ENCODE data around the gene NOTCH3.

The NOTCH3 gene

DNA sequence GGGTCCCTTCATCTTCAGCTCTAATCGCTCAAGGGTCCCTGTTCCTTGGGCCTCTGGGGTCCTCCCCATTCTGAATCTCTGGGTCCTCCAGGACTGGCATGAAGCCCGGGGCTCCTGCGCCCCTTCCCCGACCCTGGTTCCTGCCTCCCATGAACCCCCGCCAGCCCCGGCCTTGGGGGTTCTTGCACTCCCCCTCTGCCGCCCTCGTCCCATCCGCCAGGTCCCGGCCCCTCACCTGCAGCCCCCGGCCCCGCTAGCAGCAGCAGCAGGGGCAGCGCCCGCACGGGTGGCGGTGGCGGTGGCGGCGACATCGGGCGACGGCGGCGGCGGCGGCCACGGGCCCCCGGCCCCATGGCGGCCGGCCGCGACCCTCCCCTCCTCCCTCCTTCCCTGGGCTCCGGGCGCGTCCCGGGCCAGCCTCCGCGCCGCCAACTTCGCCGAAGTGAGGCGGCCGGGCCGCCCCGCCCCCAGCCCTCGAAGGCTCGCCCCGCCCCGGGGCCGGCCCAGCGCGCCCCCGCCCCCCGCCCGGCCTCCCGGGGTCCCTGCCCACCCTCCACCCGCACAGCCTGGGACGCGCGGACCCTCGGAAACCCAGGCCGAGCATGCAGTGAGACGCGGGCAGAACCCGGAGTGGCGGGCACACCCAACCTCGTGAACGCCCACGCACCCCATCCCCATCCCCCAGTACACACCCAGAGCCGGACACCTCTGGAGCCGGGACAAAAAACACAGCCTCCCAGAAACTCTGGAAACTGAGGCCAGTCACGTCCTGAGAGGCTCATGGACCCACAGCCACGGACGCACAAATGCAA lies at the start of gene NOTCH3:
Gene NOTCH3 (minus strand): TSS at position 443 of the 812 bp plus-strand sequence. CDS start 90 bp downstream, at position 353.
- DNase-seq, result no peak

DNA sequence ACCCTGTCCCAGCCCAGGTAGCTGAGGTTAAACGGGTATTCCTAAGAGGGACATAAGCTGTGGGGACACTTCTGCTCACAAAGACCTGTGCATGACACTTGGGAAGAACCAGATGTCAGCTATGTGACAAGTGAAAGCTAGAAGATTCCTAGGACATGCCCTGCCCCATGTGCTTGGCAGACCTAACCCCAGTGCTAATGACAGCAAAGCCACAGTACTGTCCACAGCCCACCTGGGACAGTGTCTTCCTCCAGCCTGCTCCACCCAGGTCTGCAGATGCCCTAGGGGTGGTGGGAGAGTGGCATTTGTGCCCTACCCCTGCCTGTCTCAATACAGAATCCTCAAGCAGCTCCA lies 49.8 kb upstream of the NOTCH3 start:
- no peak for DNase-seq

DNA sequence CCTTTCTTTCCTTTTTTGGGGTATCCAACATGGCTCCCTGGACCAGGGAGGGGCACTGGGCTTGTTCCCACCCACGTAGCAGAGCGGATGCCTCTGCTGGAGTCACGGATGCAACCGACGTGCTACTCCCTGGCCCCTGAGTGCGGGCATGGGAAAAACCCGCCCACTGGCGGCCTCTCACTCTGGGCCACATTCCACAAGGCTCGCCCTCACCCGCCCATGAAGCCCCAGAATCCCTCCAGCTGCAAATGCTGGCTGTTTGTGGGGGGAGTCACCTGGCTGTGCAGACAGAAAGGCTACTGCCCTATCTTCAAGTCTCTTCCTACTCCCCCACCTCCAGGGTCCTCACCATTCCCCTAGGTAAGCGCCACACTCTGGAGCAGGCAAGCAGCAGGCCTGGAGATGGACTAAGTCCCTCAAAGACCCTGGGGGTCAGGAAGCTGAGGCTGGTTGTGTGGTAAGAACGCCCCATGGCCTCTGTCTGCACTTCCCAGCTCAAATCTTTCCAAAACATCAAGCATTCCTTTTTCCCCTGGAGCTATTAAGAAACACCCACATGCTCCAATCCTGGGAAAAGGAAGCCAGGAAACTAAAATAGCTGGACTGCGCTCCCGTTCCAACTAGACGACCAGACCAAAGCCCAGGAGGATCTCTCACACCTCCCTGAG lies 49.3 kb upstream of the NOTCH3 start:
- DNase-seq, result no peak

DNA sequence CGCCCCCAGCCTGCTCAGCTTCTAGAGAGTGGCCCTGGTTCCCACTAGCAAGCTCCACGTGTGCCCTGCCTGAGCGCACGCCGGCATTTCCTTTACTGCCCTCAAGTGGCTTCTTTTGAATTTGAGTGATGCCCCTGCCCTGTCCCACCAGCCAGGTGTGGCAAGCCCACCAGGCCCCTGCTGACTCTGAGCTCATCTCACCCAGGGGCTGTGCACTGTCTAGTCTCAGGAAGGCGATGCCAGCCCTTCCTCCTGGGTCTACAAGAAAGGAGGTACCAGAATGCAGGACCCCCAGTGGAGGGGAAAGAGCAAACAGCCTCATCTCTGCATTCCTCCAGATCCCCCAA lies 48.7 kb upstream of the NOTCH3 start:
- DNase-seq, result no peak

DNA sequence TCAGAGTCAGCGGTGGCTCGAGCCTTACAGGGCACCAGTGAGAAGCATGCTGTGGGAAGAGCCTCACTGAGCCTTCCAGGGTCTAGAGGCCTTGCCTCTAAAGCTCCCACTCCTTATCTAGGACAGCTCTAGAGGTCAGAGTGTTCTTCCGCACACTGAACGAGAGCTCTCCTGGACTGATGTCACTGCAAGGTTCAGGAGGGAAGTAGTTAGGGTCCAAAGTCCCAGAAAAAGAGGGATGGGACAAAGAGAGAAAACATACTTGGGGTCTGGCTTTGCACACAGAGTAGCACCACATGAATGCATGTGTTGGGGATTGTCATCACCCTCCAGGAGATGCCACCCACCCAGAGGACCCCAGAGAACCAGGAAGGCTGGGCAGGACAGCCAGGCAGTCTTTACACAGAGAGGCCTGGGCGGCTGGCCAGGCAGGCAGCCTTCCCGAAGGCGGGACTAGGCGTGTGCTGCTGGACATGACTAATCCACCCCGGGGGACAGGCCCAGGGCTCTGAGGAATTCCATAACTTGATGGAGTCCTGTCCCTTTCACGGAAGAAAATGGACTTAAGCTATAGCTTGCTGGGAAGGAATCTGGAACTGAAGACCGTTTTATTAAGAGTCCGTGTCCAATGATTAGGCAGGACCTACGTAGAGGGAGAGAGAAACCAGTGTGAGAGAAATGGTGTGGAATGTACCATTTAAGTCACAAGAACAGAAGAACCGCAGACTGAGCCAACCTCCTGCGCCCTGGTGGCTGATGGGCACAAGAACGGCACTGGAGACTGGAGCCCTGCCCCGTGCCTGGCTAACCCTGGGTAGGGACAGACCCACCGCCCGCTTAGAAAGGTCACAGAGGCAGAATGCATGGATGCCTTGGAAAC lies 48.1 kb upstream of the NOTCH3 start:
- DNase-seq, result no peak

DNA sequence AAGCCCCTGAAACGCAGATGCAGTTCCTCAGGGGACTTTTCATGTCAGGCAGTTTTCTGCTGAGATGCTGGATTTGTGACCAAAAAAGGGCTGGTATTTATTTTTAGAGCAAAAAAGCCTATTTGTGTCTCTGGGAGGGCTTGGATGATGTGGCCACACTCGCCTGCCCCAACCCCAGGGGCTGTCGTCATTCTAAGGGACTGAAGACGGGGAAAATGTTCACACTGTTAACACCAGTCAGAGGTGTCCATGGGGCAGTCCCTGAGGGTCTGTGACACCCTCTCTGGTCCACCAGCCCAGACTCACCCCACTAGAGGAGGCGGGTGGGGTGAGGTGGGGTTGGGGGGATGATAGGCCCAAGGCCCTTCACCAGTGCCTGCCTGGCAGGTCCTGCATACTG lies 47.3 kb upstream of the NOTCH3 start:
- no peak for DNase-seq

DNA sequence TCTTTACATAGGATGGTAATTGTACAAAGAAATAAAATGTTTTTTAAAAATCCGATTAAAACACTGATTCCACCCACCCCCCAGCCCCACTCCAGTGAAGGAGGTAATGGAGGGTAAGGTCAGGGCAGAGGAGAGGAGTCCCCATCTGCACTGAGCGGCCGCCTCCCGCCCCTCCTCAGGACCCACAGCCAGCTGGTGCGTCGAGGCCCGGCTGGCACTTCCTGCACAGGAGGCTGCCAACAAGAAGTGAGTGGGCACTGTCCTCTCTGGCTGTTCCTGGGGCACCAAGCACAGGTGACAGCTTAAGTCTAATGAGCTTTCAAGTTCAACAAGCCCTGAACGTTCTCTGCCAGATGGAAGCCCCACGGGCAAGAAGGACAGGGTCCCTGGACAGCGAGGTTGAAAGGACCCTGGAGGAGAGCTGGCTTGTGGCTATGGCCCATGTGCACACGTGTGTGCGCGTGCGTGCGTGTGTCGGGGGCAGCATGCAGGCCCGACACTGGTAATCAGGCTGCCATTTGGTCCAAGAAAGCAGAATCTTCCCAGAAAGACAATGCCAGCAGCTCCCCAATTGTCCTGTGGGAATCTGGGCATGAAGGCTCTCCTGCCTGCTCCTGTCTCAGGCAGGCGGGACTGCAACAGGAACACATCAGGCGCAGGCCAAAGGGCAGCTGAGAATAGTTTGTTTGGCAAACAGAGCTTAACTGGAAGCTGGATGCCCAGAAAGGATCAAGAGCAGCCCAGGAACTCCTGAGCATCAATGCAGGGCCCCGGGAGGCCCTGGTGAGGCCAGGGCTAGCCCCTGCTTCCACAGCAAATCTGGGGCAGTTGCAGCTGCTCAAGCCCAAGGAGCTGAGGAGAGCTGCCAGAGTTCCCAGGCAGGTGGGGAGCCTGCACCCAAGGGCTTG lies 46.6 kb upstream of the NOTCH3 start:
- DNase-seq, result no peak

DNA sequence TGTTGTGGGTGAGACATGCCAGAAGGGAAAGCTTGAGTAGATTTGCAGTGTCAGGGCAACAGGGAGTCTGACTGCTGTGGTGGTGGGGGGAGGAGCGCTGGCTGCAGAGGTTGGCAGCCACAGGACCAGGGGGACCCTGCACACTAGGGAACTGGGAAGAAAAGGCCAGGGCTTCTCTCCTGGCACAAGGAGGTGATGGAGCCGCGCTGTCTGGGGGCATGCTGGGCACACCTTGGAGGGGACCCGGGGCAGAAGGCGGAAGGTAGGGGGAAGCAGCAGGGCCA lies 45.3 kb upstream of the NOTCH3 start:
- DNase-seq, result no peak

DNA sequence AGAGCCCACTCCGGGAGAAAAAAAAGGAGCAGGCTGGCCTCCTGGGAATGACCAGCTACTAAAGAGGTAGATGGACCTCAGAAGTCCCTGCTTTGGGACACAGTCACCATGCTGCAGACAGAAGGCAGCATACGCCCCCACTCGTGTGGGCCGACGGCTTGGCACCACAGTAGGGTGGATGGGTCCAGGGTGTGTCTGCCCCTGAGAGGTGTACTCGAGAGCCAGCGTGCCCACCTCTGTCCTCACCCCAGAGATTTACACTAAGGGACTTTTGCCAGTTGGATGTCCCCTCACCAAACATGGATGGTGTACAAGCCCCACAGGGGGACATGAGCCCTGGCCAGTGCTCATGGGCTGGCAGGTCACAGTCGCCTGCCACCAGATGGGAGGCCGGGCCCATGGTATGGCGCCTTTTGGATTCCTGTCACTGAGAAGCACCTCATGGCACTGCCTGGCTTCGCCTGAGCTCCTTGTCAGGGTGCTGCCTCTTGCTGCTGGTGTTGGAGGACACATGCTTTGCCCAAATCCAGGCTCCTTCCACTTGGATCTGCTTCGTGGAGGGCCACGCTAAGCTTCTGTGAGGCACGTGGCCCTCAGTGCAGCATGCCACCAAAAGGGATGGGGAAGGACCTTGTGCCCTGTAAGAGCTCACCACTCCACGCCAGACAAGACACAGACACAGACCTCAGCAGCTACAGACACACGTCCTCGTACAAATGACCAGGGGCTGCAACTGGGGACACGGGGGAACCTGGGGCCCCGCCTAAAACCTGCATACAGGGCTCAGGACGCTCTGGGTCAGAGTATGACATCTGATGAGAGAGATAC lies 44.8 kb upstream of the NOTCH3 start:
- no peak for DNase-seq

DNA sequence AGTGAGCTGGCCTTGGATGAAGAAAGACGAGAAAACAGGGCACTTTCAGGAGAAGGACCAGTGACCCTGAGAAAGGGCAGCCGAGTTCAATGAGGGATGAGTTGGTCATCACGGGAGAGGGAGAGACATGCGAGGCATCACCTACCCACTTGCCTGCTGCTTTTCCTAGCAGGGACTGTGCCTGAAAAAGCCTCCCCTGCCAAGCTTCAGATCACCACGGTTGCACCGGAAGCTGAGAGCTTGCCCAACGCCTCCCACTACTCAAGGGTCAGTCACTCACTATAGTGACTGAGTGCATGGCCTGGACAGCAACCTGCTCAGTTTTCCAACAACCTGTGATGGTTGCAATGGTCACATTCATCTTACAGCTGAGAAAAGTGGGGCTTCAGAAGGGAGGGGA lies 44.0 kb upstream of the NOTCH3 start:
- DNase-seq, result no peak

DNA sequence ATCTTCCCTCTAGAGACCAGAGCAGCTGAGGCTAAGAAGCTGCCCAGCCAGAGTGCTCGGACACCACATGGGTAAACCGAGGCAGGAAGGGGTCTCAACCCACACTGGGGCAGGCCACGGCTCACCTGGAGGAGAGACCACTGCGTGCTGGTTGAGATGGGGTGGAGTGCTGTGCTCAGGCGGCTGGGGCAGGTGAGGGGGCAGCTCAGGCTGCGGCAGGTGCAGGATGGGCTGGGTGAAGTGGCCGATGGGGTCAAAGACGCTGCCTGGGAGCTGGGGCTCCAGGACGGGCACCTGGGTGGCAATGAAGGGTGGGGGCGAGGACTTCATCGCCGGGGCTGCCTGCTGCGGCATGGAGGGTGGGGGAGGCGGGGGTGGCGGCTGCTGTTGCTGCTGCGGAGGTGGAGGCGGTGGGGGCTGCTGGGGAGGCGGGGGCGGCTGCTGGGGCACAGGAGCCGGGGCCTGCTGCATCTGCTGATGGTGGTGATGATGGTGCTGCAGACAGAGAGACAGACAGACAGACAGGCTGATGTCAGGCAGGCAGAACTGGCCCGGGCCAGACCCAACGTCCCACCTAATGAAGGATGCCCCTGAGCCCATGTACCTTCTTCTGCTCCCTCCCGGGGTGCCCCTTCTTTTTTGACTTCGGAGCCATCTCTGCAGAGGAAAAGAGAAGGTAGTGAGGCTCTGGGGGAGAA lies 43.5 kb upstream of the NOTCH3 start:
- no peak for DNase-seq

DNA sequence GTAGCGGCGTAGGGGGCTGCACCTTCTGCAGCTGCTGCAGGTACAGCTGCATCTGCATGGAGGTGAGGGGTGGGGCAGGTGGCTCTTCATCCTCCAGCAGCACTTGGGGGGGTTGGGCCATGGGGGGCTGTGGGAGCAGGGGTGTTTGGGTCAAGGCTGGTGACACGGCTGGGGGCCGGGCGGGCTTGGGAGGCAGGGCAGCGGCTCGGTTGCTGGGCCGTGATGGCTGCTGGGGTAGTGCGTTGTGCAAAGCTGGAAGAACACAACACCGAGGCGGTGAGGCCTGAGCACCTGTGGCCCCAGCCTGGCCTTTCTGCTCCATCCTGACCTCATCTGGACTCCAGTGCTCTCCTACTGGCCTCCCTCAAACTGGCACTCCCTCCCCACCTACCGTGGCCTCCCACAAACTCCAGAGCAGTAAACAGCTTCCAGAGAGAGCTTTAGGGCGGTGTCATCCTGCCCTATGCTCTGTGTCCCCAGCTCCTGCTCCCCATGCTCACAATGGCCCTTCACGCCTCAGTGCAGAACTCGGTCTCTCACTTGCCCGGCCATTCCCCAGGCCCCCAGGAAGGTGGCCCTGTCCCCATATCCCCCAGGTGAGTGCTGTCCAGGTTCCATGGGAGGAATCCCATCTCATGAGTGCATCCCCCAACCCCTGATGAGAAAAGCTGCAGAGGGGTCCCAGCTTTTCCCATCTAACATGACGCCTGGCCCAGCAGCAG lies 42.6 kb upstream of the NOTCH3 start:
- DNase-seq, result no peak

DNA sequence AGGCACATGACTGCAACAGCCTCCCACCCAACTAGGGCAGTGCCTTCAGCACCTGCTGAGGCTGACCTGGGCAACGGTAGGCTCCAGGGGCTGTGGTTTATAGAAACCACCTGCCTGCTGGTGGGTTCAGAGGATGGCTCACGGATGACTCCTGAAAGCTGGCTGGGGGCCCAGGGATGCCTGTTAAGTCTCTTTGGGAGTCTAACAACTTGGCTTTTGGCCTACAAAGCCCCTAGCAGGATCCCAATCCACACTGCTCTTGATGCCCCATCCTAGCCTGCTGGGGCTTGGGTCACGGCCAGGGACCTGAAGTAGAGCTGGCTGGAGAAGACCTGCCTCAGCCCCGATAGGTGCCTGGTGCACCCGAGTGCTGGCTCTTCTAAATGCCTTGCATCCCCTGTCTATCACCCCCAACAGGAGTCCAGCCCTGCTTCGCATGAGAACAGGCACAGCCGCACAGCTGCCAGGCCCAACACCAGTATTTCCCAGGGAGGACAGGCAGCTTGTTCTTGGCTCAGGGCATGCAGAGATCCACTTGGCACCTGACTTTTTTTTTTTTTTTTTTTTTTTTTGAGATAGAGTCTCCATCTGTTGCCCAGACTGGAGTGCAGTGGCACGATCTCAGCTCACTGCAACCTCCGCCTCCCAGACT lies 40.6 kb upstream of the NOTCH3 start:
- DNase-seq, result no peak

DNA sequence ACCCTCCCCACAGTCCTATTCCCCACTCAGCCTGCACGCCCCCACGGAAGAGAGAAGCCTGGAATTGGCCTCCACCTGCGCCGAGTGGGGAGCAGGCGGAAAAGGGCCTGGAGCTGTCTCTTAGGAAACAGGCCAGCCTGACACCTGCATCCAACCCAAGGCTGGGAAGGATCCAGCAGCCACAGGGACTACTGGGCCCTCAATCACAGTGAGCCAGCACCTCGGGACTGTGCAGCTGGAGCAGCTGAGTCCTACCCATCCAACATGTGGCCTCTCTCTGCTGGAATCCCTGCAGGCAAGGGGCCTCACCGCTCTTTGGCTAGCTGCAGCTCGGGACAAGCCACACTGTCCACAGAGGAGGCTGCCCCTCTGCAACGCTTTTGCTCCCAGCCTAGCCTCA lies 39.7 kb upstream of the NOTCH3 start:
- DNase-seq, result no peak

DNA sequence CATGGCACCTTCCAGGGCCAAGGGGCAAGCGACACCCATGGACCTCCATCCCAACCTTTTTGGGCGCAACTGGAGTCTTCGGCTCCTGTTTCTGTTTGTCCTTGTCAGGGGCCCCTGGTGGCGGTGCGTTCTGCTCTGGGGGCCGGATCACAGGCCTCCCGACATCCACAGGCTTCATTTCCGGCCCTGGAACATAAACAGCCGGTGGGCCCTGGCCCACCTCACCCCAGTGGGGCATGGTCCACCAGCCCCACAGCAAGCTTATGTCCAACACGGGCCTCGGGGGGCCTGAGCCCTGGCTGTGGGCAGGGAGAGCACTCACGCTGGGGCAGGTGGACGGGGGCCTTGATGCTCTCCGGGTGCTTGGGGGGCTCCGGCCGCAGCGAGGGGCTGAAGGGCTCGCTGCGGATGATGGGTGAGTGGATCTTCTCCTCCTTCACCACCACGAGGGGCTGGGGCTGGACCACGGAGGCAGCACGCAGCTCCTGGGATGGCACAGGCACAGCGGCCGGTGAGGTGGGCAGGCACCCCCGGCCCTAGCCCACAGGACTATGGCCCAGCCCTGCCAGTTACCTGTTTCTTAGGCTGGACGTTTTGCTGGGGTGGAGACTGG lies 38.6 kb upstream of the NOTCH3 start:
- DNase-seq, result no peak

DNA sequence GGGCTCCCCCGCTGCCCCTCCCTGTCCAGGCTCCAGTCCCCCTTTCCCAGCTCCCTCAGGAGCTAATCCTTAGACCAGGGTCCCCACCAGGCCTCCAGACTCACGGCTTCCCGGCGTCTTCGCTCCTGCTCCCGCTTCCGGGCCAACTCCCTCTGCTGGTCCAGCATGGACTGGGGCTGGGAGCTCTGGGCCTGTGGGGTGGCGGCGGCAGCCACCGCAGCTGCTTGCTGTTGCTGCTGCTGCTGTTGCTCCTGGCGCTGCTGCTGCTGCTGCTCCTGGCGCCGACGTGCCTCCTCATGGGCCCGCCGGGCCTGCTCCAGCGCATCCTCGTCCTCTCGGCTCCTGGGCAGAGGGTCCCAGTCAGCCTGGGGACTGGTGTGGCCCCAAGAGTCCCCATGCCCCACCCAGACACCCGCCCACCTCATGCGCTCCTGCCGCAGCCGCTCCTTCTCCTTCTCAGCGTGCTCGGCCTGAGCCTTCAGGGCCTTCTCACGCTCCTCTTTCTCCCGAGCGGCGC lies 37.9 kb upstream of the NOTCH3 start:
- no peak for DNase-seq

DNA sequence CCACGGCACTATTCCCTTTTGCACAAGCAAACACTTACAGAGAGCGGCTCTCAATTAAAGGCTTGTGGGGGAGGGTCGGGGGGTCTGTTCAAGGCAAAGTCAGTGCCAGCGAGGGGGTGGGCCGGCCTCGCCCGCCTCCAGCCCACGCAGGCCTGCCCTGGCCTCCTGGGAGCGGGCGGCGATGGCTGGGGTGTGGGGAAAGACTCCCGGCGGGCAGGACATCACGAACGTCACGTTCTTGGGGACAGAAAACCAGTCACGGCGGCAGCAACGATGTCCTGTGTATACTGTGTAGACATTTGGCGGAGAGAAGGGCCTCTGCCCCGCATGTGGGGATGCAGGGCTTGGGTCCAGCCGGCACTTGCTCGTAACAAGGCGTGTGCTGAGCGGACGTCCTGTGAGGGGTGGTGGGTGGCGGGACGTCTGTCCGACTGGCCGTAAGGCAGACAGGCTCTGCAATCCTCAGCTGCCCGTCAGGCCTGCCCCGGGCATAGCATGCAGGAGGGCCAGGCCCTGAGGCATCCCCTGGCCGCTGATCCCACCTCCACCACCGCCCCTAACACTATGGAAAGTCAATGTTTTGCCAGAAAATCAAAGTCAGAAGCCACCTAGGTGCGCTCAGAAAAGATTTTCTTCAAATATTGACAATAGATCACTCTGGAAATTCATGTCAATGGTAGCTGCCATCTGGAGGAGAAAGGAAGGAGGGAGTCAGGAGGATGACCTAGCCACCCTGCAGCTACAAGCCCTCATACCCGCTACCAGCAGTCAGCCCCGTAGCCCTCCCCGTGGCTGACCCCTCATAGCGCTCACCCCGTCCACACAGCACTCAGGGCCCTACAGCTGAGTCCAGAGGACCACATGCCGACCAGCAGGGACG lies 37.2 kb upstream of the NOTCH3 start:
- no peak for DNase-seq

DNA sequence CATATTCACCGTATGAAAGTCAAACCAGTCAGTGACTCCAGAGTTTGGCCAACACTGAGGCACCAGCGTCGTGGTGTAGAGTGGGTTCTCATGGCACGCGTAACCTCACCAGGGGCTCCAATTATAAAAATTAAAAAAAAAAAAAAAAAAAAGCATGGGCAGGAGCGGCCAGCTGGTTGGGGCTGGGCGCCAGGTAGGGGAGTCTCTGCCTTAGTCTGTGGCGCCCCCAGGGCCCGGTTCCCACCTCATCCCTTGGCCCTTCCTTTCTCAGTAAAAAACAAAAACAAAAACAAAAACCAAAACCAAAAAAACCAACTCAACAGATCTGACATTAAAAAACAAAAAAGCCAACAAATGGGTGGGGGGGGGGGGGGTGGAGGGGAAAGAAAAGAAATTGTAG lies 36.1 kb upstream of the NOTCH3 start:
- DNase-seq, result no peak

Data from AML-193 (cell line).